Type B pancreatic cell (in vitro differentiated cells): ENCODE results near the gene KRTAP10-5. TPM values are rescaled to one million over a fixed set of nuclear protein-coding genes. Genes with fewer than 3 reads are reported as not detected.
A peak's percentile ranks its signal among the peaks of the same experiment; 100 is the strongest.

Experiments used
- DNase-seq: peaks from one replicate; pipeline ENCODE4 v3.0.0; 2021; ENCODE audit warnings: mixed read lengths; ENCODE audit not compliant: unreplicated experiment; ENCODE audit errors: extremely low spot score
- H3K27ac Mint-ChIP-seq: 2 replicates; pipeline ENCODE4 v1.8.0; 2021; ENCODE audit warnings: mild to moderate bottlenecking, mixed read lengths
- H3K27me3 Mint-ChIP-seq: 2 replicates; pipeline ENCODE4 v1.8.0; 2021; ENCODE audit warnings: mixed read lengths
- H3K36me3 Mint-ChIP-seq: 2 replicates; pipeline ENCODE4 v1.8.0; 2021; ENCODE audit warnings: mixed read lengths
- H3K4me1 Mint-ChIP-seq: one replicate; pipeline ENCODE4 v1.8.0; 2021; ENCODE audit warnings: mixed read lengths; ENCODE audit not compliant: unreplicated experiment
- H3K4me3 Mint-ChIP-seq: 2 replicates; pipeline ENCODE4 v1.8.0; 2021; ENCODE audit warnings: mild to moderate bottlenecking, mixed read lengths
- H3K9me3 Mint-ChIP-seq: 2 replicates; pipeline ENCODE4 v1.8.0; 2021; ENCODE audit warnings: mixed read lengths
- total RNA-seq: library from RNA; stranded (reverse); gene quantifications from 2 replicates; pipeline ENCODE4 v1.2.1, GENCODE V29; 2021; ENCODE audit warnings: low replicate concordance
- TF ChIP-seq, protein P1 (sequence below): fragments of 200-600 bp; sonication (generic); conservative IDR thresholded peaks from 2 replicates; pipeline ENCODE4 v1.5.0; 2021; ENCODE audit warnings: antibody characterized with exemption, mild to moderate bottlenecking

The KRTAP10-5 gene
- total RNA-seq, 1 donor from 2014 or later, result not detected

DNA sequence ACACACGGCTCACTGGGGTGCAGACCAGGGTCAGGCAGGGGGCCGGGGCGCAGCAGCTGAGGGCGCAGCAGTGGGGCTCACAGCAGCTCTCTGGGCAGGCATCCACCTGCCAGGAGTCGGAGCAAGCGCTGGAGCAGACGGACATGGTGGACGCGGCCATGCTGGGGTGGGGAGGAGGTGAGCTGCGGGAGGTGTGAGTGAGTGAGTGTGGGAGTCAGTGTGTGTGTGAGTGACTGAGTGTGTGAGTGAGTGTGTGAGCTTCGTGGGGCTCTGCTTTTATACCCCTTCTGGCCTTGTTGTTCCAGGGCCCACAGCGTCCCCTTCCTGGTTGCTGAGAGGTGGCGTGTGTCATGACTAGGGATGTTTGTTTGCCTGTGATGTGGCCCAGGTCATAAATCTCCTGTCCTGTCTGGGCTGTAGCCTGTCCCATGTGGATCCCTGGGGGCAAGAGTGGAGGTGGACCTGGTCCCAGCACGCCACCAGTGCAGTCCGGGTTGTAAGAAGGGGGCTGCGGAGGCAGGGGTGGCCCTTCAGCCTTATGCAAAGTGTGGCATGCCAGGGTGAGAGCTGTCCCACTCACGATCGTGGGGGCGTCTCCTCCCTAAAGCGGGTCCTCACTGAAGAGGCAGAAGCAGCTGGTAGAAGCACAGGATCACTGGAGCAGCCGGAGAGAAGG lies 40.3 kb downstream of the KRTAP10-5 start, which contains the start of gene KRTAP10-1:
TSS of gene KRTAP10-1 (minus strand) at position 205 of the 676 bp plus-strand sequence. CDS start at position 160, 45 bp downstream.
- no peak for DNase-seq
- Mint-ChIP-seq H3K36me3 (no peaks in the 10 kb centered on the region), H3K27me3 (no peaks in the 10 kb centered on the region), H3K4me1 (no peaks in the 10 kb centered on the region), H3K27ac (no peak within 1 kb of the TSS), H3K4me3 (no peak within 1 kb of the TSS), H3K9me3 (no peaks in the 10 kb centered on the region)
- TF ChIP-seq, protein P1, sequence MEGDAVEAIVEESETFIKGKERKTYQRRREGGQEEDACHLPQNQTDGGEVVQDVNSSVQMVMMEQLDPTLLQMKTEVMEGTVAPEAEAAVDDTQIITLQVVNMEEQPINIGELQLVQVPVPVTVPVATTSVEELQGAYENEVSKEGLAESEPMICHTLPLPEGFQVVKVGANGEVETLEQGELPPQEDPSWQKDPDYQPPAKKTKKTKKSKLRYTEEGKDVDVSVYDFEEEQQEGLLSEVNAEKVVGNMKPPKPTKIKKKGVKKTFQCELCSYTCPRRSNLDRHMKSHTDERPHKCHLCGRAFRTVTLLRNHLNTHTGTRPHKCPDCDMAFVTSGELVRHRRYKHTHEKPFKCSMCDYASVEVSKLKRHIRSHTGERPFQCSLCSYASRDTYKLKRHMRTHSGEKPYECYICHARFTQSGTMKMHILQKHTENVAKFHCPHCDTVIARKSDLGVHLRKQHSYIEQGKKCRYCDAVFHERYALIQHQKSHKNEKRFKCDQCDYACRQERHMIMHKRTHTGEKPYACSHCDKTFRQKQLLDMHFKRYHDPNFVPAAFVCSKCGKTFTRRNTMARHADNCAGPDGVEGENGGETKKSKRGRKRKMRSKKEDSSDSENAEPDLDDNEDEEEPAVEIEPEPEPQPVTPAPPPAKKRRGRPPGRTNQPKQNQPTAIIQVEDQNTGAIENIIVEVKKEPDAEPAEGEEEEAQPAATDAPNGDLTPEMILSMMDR, result no peak

DNA sequence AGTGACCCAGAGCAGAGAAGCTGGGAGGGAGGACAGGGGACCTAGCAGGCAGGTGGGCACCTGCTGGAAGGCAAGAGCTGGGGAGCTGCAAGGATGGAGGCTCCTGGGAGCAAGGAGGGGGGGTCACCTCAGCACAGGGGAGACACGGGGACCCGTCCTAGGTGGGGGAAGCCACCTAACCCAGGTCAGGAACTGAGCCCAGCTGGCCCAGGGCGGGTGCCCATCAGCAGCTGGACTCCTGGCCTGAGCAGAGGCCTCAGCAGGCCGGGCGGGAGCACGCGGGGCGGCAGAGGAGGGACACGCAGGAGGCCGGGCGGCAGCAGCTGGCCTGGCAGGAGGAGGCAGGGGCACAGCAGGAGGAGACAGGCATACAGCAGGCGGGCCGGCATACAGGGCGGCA lies 41.4 kb downstream of the KRTAP10-5 start:
- H3K36me3 Mint-ChIP-seq, result no peaks in the 10 kb centered on the region
- no peaks in the 10 kb centered on the region for H3K9me3 Mint-ChIP-seq
- DNase-seq, result no peak
- H3K27me3 Mint-ChIP-seq, result no peaks in the 10 kb centered on the region
- H3K4me3 Mint-ChIP-seq, result no peak overlapping the region
- TF ChIP-seq, protein P1, result no peak
- no peaks in the 10 kb centered on the region for H3K4me1 Mint-ChIP-seq
- H3K27ac Mint-ChIP-seq, result no peak overlapping the region

DNA sequence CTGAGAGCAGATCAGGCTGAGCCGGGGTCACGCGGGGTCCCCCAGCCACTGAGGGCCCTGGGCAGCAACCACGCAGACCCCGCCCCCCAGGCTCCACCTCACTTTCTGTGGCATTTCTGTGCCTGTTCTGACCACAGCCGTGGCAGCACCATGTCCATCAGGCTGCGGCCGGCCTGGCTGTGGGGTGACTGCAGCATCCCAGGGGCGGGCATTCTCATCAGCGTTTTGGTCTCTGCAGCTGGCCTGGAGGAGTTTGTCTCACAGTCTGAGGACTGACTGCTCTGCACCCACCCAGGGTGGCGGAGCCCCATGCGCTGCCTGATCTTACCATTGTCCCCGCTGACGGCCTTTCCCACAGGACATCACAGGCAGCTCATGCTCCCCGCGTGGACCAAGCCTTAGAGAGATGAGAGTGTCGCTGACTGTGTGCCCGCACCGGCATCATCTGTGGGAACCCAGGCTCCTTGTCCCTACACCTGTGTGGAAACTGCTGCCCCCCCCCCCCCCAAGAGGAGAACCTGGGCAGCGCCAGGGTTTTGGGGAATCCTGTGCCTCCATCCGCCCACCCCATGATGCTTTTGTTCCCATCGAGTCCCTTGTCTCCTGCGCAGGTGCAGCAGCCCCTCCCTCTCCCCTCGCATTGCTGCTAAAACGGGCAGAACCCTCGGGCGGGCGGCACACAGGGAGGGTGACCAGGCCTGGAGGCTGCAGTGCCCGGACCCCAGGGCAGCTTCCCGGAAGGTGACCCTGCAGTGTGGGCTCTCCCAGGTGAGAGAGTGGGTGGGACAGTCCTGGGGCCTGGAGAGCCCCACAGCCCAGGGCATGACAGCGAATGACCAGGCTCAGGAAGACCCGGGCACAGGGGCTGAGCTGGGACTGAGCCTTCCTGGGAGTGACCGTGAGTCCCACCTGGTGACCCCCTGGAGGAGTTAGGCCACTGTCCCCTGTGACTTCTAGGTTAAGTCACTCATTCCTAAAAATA lies 42.2 kb downstream of the KRTAP10-5 start:
- Mint-ChIP-seq H3K9me3 (no peaks in the 10 kb centered on the region), H3K36me3 (no peaks in the 10 kb centered on the region), H3K4me1 (no peaks in the 10 kb centered on the region), H3K4me3 (no peak overlapping the region), H3K27ac (no peak overlapping the region), H3K27me3 (no peaks in the 10 kb centered on the region)
- DNase-seq, result no peak
- TF ChIP-seq, protein P1, result no peak

DNA sequence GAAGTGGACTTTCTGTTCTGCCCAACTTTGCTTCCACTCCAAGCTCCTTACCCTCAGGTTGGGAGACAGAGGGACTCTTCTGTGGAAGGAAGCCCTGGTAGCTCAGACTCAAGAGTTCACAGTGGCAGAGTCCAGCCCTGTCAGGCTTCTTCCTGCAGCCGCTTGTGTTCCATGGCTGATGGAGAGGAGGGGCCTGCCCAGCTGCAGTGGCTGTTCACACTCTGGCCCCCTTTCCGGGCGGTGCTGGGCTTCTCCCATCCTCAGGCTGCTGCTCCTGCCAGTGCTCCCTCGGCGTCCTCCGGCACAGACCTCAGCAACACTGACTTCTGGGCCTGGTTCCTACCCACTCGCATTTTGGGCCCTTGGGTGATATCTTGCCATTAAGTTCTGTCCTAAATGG lies 44.4 kb downstream of the KRTAP10-5 start:
- Mint-ChIP-seq H3K4me3 (no peak overlapping the region), H3K27me3 (no peaks in the 10 kb centered on the region)
- peak; percentile 63 for DNase-seq

DNA sequence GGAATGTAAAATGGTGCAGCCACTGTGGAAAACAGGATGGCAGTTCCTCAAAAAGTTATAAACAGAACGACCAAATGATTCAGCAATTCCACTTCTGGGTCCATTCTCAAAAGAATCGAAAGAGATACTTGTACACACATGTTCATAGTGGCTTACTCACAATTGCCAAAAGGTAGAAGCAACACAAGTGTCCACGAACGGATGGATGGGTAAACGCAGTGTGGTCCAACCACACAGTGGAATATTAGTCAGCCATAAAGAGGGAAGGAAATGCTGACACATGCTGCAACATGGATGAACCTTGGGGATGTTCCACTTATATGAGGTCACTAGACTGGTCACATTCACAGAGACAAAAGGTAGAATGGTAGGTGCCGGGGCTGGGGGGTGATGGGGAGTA lies 45.7 kb downstream of the KRTAP10-5 start:
- no peaks in the 10 kb centered on the region for H3K27me3 Mint-ChIP-seq
- H3K27ac Mint-ChIP-seq, result no peak overlapping the region
- TF ChIP-seq, protein P1, result no peak
- no peaks in the 10 kb centered on the region for H3K4me1 Mint-ChIP-seq
- no peak overlapping the region for H3K4me3 Mint-ChIP-seq
- H3K36me3 Mint-ChIP-seq, result no peaks in the 10 kb centered on the region
- no peaks in the 10 kb centered on the region for H3K9me3 Mint-ChIP-seq
- peak; percentile 31 for DNase-seq

More for the DNA sequence above, 44.4 kb downstream of the KRTAP10-5 start:
- Mint-ChIP-seq H3K9me3 (no peaks in the 10 kb centered on the region), H3K36me3 (no peaks in the 10 kb centered on the region), H3K27ac (no peak overlapping the region), H3K4me1 (no peaks in the 10 kb centered on the region)
- TF ChIP-seq, protein P1, result no peak
